NCI-H1105 (cell line): ENCODE data around the gene OTX1.
"Not testable (repeated sequence)": the region's sequence is repeated elsewhere in the genome, so short reads cannot be mapped to it uniquely, and the experiment has no call there.

Source experiments
- DNase-seq: peaks from one replicate; lab custom pipeline; 2025; lab: John Stamatoyannopoulos, UW

The OTX1 gene

GRCh38 chr2:63058921-63059792, 8.5 kb downstream of the OTX1 start:
- DNase-seq = no peak

- no peak for DNase-seq
Observed at GRCh38 chr2:63059793-63060471, 9.3 kb downstream of the OTX1 start.

GRCh38 chr2:63060472-63060991, 9.9 kb downstream of the OTX1 start:
- no peak for DNase-seq

DNA sequence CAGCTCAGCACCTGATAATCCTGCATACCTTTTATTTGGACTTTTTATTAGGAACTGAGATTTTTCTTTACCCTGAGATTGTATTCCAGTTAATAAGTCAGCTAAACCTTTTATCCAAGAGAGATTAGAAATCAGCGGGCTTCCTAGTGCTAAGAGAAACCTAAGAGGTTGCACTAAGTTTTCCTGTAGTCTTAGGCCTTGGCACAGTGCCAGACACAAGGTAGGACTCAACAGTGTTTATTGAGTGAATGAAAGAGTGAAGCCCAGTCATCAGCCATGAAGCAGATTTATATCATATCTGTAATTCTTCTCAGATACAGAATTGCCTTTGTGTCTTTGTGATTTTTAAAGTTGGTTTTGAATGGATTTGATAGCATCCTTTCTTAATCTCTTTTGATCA, 13.6 kb downstream of the OTX1 start:
- no peak for DNase-seq

DNA sequence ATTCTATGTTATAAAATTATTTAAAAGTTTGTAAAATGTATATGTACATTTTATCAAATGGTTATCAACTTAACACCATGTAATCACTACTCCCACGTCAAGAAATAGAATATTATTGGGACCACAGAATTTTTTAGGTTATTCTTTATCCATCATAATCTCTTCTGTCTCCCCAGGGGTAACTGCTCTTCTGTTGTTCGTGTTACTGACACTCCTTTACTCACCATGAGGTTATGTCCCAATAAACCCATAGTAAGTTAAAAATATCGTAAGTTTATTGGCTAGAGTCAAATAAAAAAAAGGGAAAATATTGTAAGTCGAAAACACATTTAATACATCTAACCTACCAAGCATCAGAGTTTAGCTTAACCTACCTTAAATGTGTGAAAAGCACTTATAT, 14.0 kb downstream of the OTX1 start:
- DNase-seq = no peak

- DNase-seq = no peak
Observed at GRCh38 chr2:63066265-63066664, 15.6 kb downstream of the OTX1 start.

DNA sequence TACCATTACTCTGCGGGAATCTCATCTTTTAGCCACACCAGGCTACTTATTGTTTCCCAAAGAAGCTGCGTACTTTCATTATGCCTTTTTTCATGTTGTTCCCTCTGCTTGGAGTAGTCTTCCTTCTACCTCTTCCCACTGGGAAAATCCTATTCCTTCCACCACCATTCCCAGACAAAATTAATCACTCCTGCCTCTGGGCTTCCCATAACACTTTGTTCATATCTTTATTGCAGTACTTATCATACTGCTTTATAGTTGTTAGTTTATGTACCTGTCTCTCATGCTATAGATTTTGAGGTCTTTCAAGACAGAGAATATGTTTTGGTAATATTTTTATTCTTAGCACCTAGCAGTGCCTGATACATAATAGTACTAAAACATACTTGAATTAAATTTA, 16.2 kb downstream of the OTX1 start:
- DNase-seq = no peak

- no peak for DNase-seq
Observed at GRCh38 chr2:63071664-63072063, 21.0 kb downstream of the OTX1 start.

- DNase-seq = no peak
Observed at GRCh38 chr2:63073994-63074393, 23.4 kb downstream of the OTX1 start.

DNA sequence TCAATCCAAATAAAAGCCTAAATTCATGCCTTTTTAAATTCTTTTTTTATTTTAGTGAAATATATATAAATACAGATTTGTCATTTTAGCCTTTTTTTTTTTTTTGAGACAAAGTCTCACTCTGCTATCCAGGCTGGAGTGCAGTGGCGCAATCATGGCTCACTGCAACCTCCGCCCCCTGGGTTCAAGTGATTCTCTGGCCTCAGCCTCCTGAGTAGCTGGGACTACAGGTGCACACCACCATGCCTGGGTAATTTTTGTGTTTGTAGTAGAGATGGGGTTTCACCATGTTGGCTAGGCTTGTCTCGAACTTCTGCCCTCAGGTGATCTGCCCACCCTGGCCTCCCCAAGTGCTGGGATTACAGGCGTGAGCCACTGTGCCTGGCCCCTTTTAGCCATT, 23.8 kb downstream of the OTX1 start:
- DNase-seq = not testable (repeated sequence)

DNA sequence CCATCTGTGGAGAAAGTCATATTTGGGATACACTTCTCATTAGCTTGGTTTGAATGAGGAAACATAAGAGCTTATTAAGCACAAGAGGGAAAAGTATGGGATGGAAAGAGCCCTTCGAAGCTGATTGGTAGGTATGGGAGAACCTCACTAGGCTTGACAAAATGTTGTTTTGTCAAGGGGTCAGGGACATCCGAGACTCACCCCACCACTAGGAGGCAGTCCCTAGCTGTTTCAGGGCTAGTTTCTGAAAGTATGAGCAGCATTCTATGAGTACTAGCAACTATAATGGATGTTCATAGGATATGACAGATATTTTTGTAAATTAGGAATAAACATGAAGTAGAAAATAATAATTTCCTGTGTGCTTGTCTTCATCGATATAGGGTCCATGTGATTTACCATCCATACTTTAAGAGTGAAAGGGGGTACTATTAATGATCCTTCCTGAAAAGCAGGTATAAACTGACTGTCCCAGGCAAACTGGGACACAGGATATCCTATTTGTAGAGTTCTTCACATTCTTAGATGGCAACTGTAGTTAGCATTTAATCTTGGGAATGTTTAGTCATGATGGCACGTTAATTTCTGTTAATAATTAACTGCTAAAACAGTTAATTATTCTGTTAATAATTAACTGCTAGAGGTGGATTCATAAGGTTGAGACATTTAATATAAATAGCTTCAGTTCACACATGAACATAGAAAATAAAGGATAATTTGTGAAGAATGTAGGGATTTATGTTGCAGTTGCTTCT, 28.4 kb downstream of the OTX1 start:
- no peak for DNase-seq

DNA sequence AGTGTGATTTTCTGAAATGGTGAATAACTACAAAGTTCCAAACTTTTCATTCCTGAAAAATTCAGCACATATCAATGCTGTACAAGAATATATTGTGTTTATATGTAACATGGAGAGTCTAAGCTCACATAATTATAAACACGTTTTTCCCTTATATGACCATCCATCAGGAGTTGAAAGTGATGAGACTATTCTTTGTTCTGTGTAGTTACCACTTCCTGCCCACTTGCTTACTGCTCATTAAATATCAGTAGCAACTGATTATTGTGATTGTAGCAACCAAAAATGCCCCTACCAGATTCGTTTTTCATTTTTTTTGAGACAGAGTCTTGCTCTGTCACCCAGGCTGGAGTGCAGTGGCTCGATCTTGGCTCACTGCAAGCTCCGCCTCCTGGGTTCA, 30.8 kb downstream of the OTX1 start:
- DNase-seq = no peak

GRCh38 chr2:63086687-63087086, 36.1 kb downstream of the OTX1 start:
- no peak for DNase-seq

GRCh38 chr2:63092401-63092800, 41.8 kb downstream of the OTX1 start:
- DNase-seq = no peak

DNA sequence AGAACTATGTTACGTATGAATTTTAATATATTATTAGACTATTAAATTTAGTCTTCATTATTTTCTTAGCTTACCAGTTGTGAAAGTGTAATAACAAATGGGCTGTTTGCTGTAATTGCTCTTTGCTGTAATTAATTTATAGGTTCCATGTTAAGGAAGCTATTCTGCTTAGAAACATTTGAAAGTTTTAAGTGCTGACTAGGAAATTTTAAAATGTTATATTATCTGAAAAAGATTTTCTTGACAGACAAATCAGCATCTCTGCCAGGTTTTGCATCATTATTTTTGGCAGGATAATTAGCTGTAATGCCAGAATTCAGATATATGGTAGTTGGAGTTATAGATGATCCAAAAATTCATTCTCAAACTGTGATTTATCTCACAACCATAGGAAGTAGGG, 42.2 kb downstream of the OTX1 start:
- no peak for DNase-seq

DNA sequence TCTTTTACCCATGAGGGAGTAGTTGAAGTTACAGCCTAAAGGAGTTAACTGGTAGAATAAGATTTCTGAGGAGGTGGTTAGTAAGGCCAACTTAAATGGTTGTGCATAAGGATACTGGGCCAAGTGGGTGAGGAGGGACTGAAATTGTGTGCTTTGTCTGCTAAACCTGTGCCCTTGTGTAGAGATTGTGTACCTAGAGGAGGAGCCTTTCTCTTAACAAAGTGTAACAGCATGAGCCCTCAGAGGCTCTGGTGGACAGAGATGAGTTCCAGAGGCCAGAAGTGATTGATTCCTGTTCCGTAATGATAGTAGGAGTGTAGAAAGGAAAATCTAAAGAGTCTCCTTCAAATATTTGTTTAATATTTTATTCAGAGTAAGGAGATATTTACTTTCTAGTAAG, 42.9 kb downstream of the OTX1 start:
- no peak for DNase-seq

DNA sequence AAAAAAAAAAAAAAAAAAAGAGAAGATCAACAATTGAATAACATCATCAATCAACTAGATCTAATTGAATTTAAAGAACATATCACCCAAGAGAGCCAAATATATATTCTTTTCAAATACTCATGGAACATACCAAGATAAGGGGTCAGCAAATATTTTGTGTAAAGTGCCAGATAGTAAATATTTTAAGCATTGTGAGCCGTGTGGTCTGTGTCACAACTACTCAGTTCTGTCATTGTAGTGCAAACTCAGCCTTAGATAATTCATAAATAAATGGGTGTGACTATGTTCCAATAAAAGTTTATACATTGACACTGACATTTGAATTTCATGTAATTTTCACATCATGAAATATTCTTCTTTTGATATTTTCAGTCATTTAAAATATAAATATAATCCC, 45.9 kb downstream of the OTX1 start:
- DNase-seq = no peak

DNA sequence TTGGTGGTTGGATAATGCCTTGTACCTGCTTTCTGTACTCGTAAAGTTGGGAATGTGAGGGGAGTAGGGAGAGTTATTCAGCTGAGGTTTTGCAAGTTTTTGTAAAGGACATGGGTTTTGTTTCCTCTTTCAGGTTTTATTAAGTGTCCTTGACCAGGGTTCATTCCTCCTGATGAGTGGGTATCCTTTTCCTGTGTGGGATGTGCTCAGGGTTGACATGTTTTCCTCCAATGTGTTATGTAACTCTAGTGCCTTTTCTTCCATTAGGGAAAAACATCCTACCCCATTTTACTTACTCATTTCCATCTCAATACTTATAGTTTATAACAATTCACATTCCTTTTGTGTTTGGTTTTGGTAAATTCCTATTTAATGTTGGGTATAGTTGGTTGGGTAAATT, 48.4 kb downstream of the OTX1 start:
- DNase-seq = no peak

GRCh38 chr2:63101954-63102353, 51.3 kb downstream of the OTX1 start:
- DNase-seq = no peak

GRCh38 chr2:63104482-63104881, 53.9 kb downstream of the OTX1 start:
- no peak for DNase-seq
